ENCODE measurements around the gene ZMYM2. TPM values are rescaled to one million over a fixed set of nuclear protein-coding genes. Genes with fewer than 3 reads are reported as not detected.

Gene ZMYM2
- total and polyA plus RNA-seq, 2 of the 13 experiments (the other 11 are each of a cell fraction or from before 2014, with no cell fraction given), result 22.4 to 40.8 TPM

- no peak for TF ChIP-seq ZHX1 (CRISPR knock-in tag; IDR thresholded peaks at IDR 0.05; ENCODE audit: low read depth)
- TF ChIP-seq NFE2 (CRISPR knock-in tag; IDR thresholded peaks at IDR 0.05), result no peak
- no peak for TF ChIP-seq SOX6 (IDR thresholded peaks at IDR 0.05)
- TF ChIP-seq SOX6 (CRISPR knock-in tag; IDR thresholded peaks at IDR 0.05), result peak; percentile 25; the same call in 1 of the 2 replicates
- TF ChIP-seq POLR2A (IDR thresholded peaks at IDR 0.05; ENCODE audit: insufficient read depth in 1 of 2, low read depth in 2 of 2, low read length in 2 of 2), result peak in 1 of 2 experiments; percentile 48; a peak in 1 of 4 replicates
- no peak for TF ChIP-seq NRL (CRISPR knock-in tag; IDR thresholded peaks at IDR 0.05; ENCODE audit: borderline replicate concordance)
- peak; percentile 86 for TF ChIP-seq YY1 (IDR thresholded peaks at IDR 0.05; ENCODE audit: insufficient read depth, insufficient replicate concordance, low read depth, low read length)
- TF ChIP-seq ZNF704 (CRISPR knock-in tag; IDR thresholded peaks at IDR 0.05; ENCODE audit: borderline replicate concordance), result no peak
- 0 out of 2 replicates have a peak, but pooled peaks have one; percentile 25 for TF ChIP-seq FOXC1 (CRISPR knock-in tag; IDR thresholded peaks at IDR 0.05; ENCODE audit: borderline replicate concordance)
- no peak for TF ChIP-seq ZBTB14 (CRISPR knock-in tag; IDR thresholded peaks at IDR 0.05)
- TF ChIP-seq ZNF333 (CRISPR knock-in tag; IDR thresholded peaks at IDR 0.05; ENCODE audit: borderline replicate concordance), result no peak
- peak; percentile 71 for TF ChIP-seq AGO2 (optimal IDR thresholded peaks at IDR 0.05; ENCODE audit: low read depth, low read length)
- TF ChIP-seq BRD4 (CRISPR knock-in tag; IDR thresholded peaks at IDR 0.05), result no peak
- no peak; the same call in 1 of the 2 replicates for TF ChIP-seq ZMYM3 (CRISPR knock-in tag; IDR thresholded peaks at IDR 0.05)
- TF ChIP-seq RFXAP (CRISPR knock-in tag; IDR thresholded peaks at IDR 0.05; ENCODE audit: borderline replicate concordance), result no peak
- peak; percentile 59; the same call in 1 of the 2 replicates for TF ChIP-seq DMAP1 (CRISPR knock-in tag; IDR thresholded peaks at IDR 0.05)
- peak; percentile 35; the same call in 1 of the 2 replicates for TF ChIP-seq ZC3H4 (CRISPR knock-in tag; IDR thresholded peaks at IDR 0.05; ENCODE audit: borderline replicate concordance)
- TF ChIP-seq PHF8 (CRISPR knock-in tag; IDR thresholded peaks at IDR 0.05), result peak; percentile 37; the same call in 1 of the 2 replicates
- peak; percentile 36 for TF ChIP-seq AGO1 (IDR thresholded peaks at IDR 0.05; ENCODE audit: low read depth, low read length, poor library complexity, severe bottlenecking)
- peak; percentile 39; the same call in 1 of the 2 replicates for TF ChIP-seq NFKB2 (CRISPR knock-in tag; IDR thresholded peaks at IDR 0.05; ENCODE audit: borderline replicate concordance)
- peak; percentile 47 for TF ChIP-seq HNRNPLL (IDR thresholded peaks at IDR 0.05; ENCODE audit: low read depth, low read length, poor library complexity, severe bottlenecking)
- peak; percentile 90 for TF ChIP-seq PATZ1 (CRISPR knock-in tag; IDR thresholded peaks at IDR 0.05)
- no peak for TF ChIP-seq NFIC (IDR thresholded peaks at IDR 0.05; ENCODE audit: low read length)
These were observed 759 bp downstream of the ZMYM2 start (continued) for GRCh38 chr13:19959141-19959830.
